Measurements from ENCODE around the gene MTMR1.

GRCh38 chrX:150761819-150762216, 68.6 kb downstream of the MTMR1 start:
- TF ChIP-seq CREM (CRISPR knock-in tag; IDR thresholded peaks at IDR 0.05), result no peak
- TF ChIP-seq, protein P1, sequence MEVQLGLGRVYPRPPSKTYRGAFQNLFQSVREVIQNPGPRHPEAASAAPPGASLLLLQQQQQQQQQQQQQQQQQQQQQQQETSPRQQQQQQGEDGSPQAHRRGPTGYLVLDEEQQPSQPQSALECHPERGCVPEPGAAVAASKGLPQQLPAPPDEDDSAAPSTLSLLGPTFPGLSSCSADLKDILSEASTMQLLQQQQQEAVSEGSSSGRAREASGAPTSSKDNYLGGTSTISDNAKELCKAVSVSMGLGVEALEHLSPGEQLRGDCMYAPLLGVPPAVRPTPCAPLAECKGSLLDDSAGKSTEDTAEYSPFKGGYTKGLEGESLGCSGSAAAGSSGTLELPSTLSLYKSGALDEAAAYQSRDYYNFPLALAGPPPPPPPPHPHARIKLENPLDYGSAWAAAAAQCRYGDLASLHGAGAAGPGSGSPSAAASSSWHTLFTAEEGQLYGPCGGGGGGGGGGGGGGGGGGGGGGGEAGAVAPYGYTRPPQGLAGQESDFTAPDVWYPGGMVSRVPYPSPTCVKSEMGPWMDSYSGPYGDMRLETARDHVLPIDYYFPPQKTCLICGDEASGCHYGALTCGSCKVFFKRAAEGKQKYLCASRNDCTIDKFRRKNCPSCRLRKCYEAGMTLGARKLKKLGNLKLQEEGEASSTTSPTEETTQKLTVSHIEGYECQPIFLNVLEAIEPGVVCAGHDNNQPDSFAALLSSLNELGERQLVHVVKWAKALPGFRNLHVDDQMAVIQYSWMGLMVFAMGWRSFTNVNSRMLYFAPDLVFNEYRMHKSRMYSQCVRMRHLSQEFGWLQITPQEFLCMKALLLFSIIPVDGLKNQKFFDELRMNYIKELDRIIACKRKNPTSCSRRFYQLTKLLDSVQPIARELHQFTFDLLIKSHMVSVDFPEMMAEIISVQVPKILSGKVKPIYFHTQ (CRISPR knock-in tag; IDR thresholded peaks at IDR 0.05), result no peak
- TF ChIP-seq CTCF (IDR thresholded peaks at IDR 0.05), result no peak
- TF ChIP-seq, protein P2, sequence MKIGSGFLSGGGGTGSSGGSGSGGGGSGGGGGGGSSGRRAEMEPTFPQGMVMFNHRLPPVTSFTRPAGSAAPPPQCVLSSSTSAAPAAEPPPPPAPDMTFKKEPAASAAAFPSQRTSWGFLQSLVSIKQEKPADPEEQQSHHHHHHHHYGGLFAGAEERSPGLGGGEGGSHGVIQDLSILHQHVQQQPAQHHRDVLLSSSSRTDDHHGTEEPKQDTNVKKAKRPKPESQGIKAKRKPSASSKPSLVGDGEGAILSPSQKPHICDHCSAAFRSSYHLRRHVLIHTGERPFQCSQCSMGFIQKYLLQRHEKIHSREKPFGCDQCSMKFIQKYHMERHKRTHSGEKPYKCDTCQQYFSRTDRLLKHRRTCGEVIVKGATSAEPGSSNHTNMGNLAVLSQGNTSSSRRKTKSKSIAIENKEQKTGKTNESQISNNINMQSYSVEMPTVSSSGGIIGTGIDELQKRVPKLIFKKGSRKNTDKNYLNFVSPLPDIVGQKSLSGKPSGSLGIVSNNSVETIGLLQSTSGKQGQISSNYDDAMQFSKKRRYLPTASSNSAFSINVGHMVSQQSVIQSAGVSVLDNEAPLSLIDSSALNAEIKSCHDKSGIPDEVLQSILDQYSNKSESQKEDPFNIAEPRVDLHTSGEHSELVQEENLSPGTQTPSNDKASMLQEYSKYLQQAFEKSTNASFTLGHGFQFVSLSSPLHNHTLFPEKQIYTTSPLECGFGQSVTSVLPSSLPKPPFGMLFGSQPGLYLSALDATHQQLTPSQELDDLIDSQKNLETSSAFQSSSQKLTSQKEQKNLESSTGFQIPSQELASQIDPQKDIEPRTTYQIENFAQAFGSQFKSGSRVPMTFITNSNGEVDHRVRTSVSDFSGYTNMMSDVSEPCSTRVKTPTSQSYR (CRISPR knock-in tag; IDR thresholded peaks at IDR 0.05), result no peak
- no peak for TF ChIP-seq JUN (CRISPR knock-in tag; IDR thresholded peaks at IDR 0.05)
- TF ChIP-seq ZNF423 (CRISPR knock-in tag; IDR thresholded peaks at IDR 0.05), result no peak
- TF ChIP-seq ATF3 (CRISPR knock-in tag; conservative IDR thresholded peaks at IDR 0.05), result no peak
- no peak for TF ChIP-seq CBFB (CRISPR knock-in tag; IDR thresholded peaks at IDR 0.05; ENCODE audit: low read depth)
- no peak for TF ChIP-seq NFYB (CRISPR knock-in tag; conservative IDR thresholded peaks at IDR 0.05; ENCODE audit: low read depth)

Measured in WTC11 (cell line).